Left ventricle myocardium inferior (tissue), 1 donor: Measurements from ENCODE around the gene TBC1D21. TPM values are rescaled to one million over a fixed set of nuclear protein-coding genes. Genes with fewer than 3 reads are reported as not detected.

Experiments used
- DNase-seq: peaks from one replicate; pipeline ENCODE4 v3.0.0-alpha.2; 2020
- H3K27ac ChIP-seq: fragments of 200-600 bp; replicated peaks from 2 replicates; pipeline ENCODE4 v1.8.0; 2021
- H3K27me3 ChIP-seq: fragments of 200-600 bp; 2 replicates; pipeline ENCODE4 v1.8.0; 2021; ENCODE audit warnings: low read depth
- H3K36me3 ChIP-seq: fragments of 200-600 bp; 2 replicates; pipeline ENCODE4 v1.8.0; 2021
- H3K4me1 ChIP-seq: fragments of 200-600 bp; 2 replicates; pipeline ENCODE4 v1.8.0; 2021
- H3K4me3 ChIP-seq: fragments of 200-600 bp; 2 replicates; pipeline ENCODE4 v1.8.0; 2021; ENCODE audit warnings: mild to moderate bottlenecking, moderate library complexity
- H3K9me3 ChIP-seq: fragments of 200-600 bp; replicated peaks from 2 replicates; pipeline ENCODE4 v1.8.0; 2021
- CTCF ChIP-seq: fragments of 200-600 bp; IDR thresholded peaks from 2 replicates; pipeline ENCODE4 v1.8.0; 2021; ENCODE audit warnings: antibody characterized with exemption, mild to moderate bottlenecking, borderline replicate concordance
- intact Hi-C: fragments of 100-400 bp; cut with micrococcal nuclease; formaldehyde crosslinking; loops from one replicate; pipeline ENCODE4 v1.11.0; 2022
- total RNA-seq: library from RNA; stranded (reverse); fragmentation: NEBNext Ultra II Directional; extraction: Animal tissue kit (Norgen Biotek cat#: 25700); gene quantifications from one replicate; pipeline ENCODE4 v1.2.1, GENCODE V29; 2021
- donor health status: DM: no; HTN: yes; CAD: no; lungs with severe emphysema.

Gene TBC1D21
- total RNA-seq, 1 donor from 2014 or later: not detected

- no peak overlapping the region for H3K4me3 ChIP-seq
- no peak overlapping the region for H3K27ac ChIP-seq
- intact Hi-C loops: no loop called here
- no peaks in the 10 kb centered on the region for H3K27me3 ChIP-seq
- peaks cover 16% of the 10 kb centered on the region for H3K4me1 ChIP-seq
- peak; percentile 86 for DNase-seq
- H3K9me3 ChIP-seq: peaks cover 4% of the 10 kb centered on the region
- TF ChIP-seq CTCF: peak; percentile 96
- H3K36me3 ChIP-seq: no peaks in the 10 kb centered on the region
These were observed 34.9 kb downstream of the TBC1D21 start for GRCh38 chr15:73908030-73908821.

GRCh38 chr15:73908822-73909122 is 35.4 kb downstream of the TBC1D21 start:
- no peak for DNase-seq
- no peaks in the 10 kb centered on the region for H3K27me3 ChIP-seq
- no peak overlapping the region for H3K27ac ChIP-seq
- H3K4me3 ChIP-seq: no peak overlapping the region
- H3K4me1 ChIP-seq: peaks cover 16% of the 10 kb centered on the region
- H3K9me3 ChIP-seq: peaks cover 4% of the 10 kb centered on the region
- TF ChIP-seq CTCF: no peak
- intact Hi-C loops: no loop called here
- no peaks in the 10 kb centered on the region for H3K36me3 ChIP-seq

GRCh38 chr15:73909651-73910050 is 36.3 kb downstream of the TBC1D21 start:
- no peaks in the 10 kb centered on the region for H3K36me3 ChIP-seq
- no peak for TF ChIP-seq CTCF
- DNase-seq: no peak
- H3K4me3 ChIP-seq: no peak overlapping the region
- peaks cover 16% of the 10 kb centered on the region for H3K4me1 ChIP-seq
- H3K27ac ChIP-seq: no peak overlapping the region
- intact Hi-C loops: no loop called here
- H3K27me3 ChIP-seq: no peaks in the 10 kb centered on the region
- H3K9me3 ChIP-seq: peaks cover 4% of the 10 kb centered on the region

GRCh38 chr15:73910522-73911303 is 37.3 kb downstream of the TBC1D21 start:
- no peak overlapping the region for H3K27ac ChIP-seq
- H3K4me1 ChIP-seq: peaks cover 16% of the 10 kb centered on the region
- no peak overlapping the region for H3K4me3 ChIP-seq
- no peaks in the 10 kb centered on the region for H3K9me3 ChIP-seq
- no peaks in the 10 kb centered on the region for H3K36me3 ChIP-seq
- intact Hi-C loops: no loop called here
- TF ChIP-seq CTCF: no peak
- no peak for DNase-seq
- H3K27me3 ChIP-seq: no peaks in the 10 kb centered on the region

GRCh38 chr15:73912030-73912596 is 38.7 kb downstream of the TBC1D21 start:
- Histone ChIP-seq H3K27ac (no peak overlapping the region), H3K27me3 (no peaks in the 10 kb centered on the region), H3K9me3 (peaks cover 7% of the 10 kb centered on the region), H3K4me1 (peaks cover 12% of the 10 kb centered on the region), H3K4me3 (no peak overlapping the region), H3K36me3 (no peaks in the 10 kb centered on the region)
- DNase-seq: no peak
- no peak for TF ChIP-seq CTCF
- intact Hi-C loops: no loop called here
